Prostate gland (tissue), 2 donors: ENCODE data around the gene HMGB3. TPM values are rescaled to one million over a fixed set of nuclear protein-coding genes. Genes with fewer than 3 reads are reported as not detected.

Source experiments
- DNase-seq: peaks from one replicate; pipeline ENCODE4 v3.0.0-alpha.2; 2019; ENCODE audit warnings: low spot score
- H3K27ac ChIP-seq, 2 donors: fragments of 200-600 bp; sonication (generic); 2 replicates each; pipeline ENCODE4 v1.5.1; 2017 to 2019
- H3K27me3 ChIP-seq: fragments of 200-600 bp; sonication (generic); replicated peaks from 2 replicates; pipeline ENCODE4 v1.5.1; 2019; ENCODE audit not compliant: insufficient read depth
- H3K36me3 ChIP-seq, 2 donors: fragments of 200-600 bp; sonication (generic); 1 replicate in 1 of 2; 2 replicates in 1 of 2; pipeline versions ENCODE4 v1.5.1 to v1.8.1; 2017 to 2019
- H3K4me1 ChIP-seq: fragments of 200-600 bp; sonication (generic); replicated peaks from 2 replicates; pipeline ENCODE4 v1.5.1; 2019
- H3K4me3 ChIP-seq, 2 donors: fragments of 200-600 bp; sonication (generic); 2 replicates each; pipeline ENCODE4 v1.5.1; 2017 to 2019
- H3K9me3 ChIP-seq: fragments of 200-600 bp; sonication (generic); 2 replicates; pipeline ENCODE4 v1.5.1; 2017
- CTCF ChIP-seq, 4 experiments: fragments of 200-600 bp in 2 of 4; fragments of 450-650 bp in 2 of 4; sonication (generic) in 2 of 4; IDR thresholded peaks; 1 replicate in 3 of 4; 2 replicates in 1 of 4; pipeline ENCODE4 v1.5.1; 2016 to 2019; ENCODE audit warnings: antibody characterized with exemption in 4 of 4, mild to moderate bottlenecking in 2 of 4, moderate library complexity in 2 of 4
- POLR2A ChIP-seq: fragments of 450-650 bp; IDR thresholded peaks from one replicate; pipeline ENCODE4 v1.6.1; 2016; ENCODE audit warnings: antibody characterized with exemption, mild to moderate bottlenecking
- POLR2AphosphoS5 ChIP-seq: sonication (generic); formaldehyde crosslinking; IDR thresholded peaks from one replicate; pipeline ENCODE4 v1.6.1; 2017; ENCODE audit warnings: antibody characterized with exemption
- WGBS: methylation state at CpG from one replicate; pipeline ENCODE4 v1.1.5; 2018; 5-methylcytosine and 5-hydroxymethylcytosine counted together
- intact Hi-C: fragments of 100-400 bp; cut with DNase I; formaldehyde crosslinking; loops from one replicate; pipeline ENCODE4 v1.14.2; 2022
- total RNA-seq, 2 donors: library from RNA; depleted of rRNA; stranded (reverse); fragments of >200 nt; gene quantifications; one replicate each; pipeline ENCODE4 v1.1.0, GENCODE V29; 2016

The HMGB3 gene
- 10 to 100 TPM in 1 of 2 donors, 1 to 10 TPM in 1; 7.5 to 11.8 TPM for total RNA-seq

GRCh38 chrX:150982788-150983520, at the start of gene HMGB3:
TSS of gene HMGB3 (plus strand) at chrX:150983335. CDS start at chrX:150985600, 2,265 bp downstream.
- H3K4me1 ChIP-seq = no peaks in the 10 kb centered on the region
- 0% methylated on average over 1 of the region's 90 CpGs for WGBS
- H3K4me3 ChIP-seq = peak within 1 kb of the TSS; percentile 39 to 41
- H3K36me3 ChIP-seq = no peaks in the 10 kb centered on the region
- H3K27me3 ChIP-seq = no peaks in the 10 kb centered on the region
- intact Hi-C loops = no loop called here
- peak; percentile 83 for DNase-seq
- no peaks in the 10 kb centered on the region for H3K9me3 ChIP-seq
- H3K27ac ChIP-seq = peak within 1 kb of the TSS; percentile 36 to 56
- TF ChIP-seq POLR2AphosphoS5 = peak; percentile 64
- peak; percentile 72 for TF ChIP-seq POLR2A
- TF ChIP-seq CTCF (IDR thresholded peaks at IDR 0.05) = no peak

- intact Hi-C loops = no loop called here
- H3K9me3 ChIP-seq = no peaks in the 10 kb centered on the region
- no peak for DNase-seq
- no peak overlapping the region for H3K4me3 ChIP-seq
- no peaks in the 10 kb centered on the region for H3K36me3 ChIP-seq
- no peaks in the 10 kb centered on the region for H3K27me3 ChIP-seq
- no peaks in the 10 kb centered on the region for H3K4me1 ChIP-seq
- no peak overlapping the region for H3K27ac ChIP-seq
- 33% methylated on average over 5 of the region's 5 CpGs for WGBS
- no peak for TF ChIP-seq POLR2A
- TF ChIP-seq CTCF (IDR thresholded peaks at IDR 0.05) = no peak
- no peak for TF ChIP-seq POLR2AphosphoS5
Measured at GRCh38 chrX:150933945-150934350, 49.2 kb upstream of the HMGB3 start.

GRCh38 chrX:150934453-150934852, 48.7 kb upstream of the HMGB3 start:
- WGBS = no CpG with 5 or more reads among the region's 5 CpGs
- peak; percentile 23 for DNase-seq

GRCh38 chrX:150935467-150935866, 47.7 kb upstream of the HMGB3 start:
- intact Hi-C loops = no loop called here
- DNase-seq = no peak
- TF ChIP-seq POLR2AphosphoS5 = no peak
- no peak for TF ChIP-seq CTCF (IDR thresholded peaks at IDR 0.05)
- no peak for TF ChIP-seq POLR2A
- Histone ChIP-seq H3K9me3 (no peaks in the 10 kb centered on the region), H3K36me3 (no peaks in the 10 kb centered on the region), H3K27ac (no peak overlapping the region), H3K27me3 (no peaks in the 10 kb centered on the region), H3K4me3 (no peak overlapping the region), H3K4me1 (no peaks in the 10 kb centered on the region)
- WGBS = 42% methylated on average over 7 of the region's 7 CpGs

More at GRCh38 chrX:150934453-150934852, 48.7 kb upstream of the HMGB3 start:
- Histone ChIP-seq H3K27me3 (no peaks in the 10 kb centered on the region), H3K4me1 (no peaks in the 10 kb centered on the region), H3K9me3 (no peaks in the 10 kb centered on the region), H3K27ac (no peak overlapping the region), H3K36me3 (no peaks in the 10 kb centered on the region), H3K4me3 (no peak overlapping the region)
- intact Hi-C loops = no loop called here
- TF ChIP-seq CTCF (IDR thresholded peaks at IDR 0.05) (no peak), POLR2AphosphoS5 (no peak), POLR2A (no peak)

GRCh38 chrX:150936556-150936955, 46.6 kb upstream of the HMGB3 start:
- TF ChIP-seq POLR2A (no peak), POLR2AphosphoS5 (no peak), CTCF (IDR thresholded peaks at IDR 0.05) (no peak)
- Histone ChIP-seq H3K27ac (no peak overlapping the region), H3K4me3 (no peak overlapping the region), H3K4me1 (no peaks in the 10 kb centered on the region), H3K36me3 (no peaks in the 10 kb centered on the region), H3K9me3 (no peaks in the 10 kb centered on the region), H3K27me3 (no peaks in the 10 kb centered on the region)
- no peak for DNase-seq
- intact Hi-C loops = no loop called here
- no CpG with 5 or more reads among the region's 6 CpGs for WGBS
